Ovary (tissue), 9 donors: Measurements from ENCODE around the gene ROBO1. TPM values are rescaled to one million over a fixed set of nuclear protein-coding genes. Genes with fewer than 3 reads are reported as not detected.

ENCODE experiments used
- DNase-seq, 5 donors: peaks; one replicate each; pipeline ENCODE4 v3.0.0-alpha.2; 2019 to 2020
- H3K27ac ChIP-seq, 2 donors: fragments of 200-600 bp; one replicate each; pipeline versions ENCODE4 v1.5.1 to v1.8.0; 2019 to 2022
- H3K27me3 ChIP-seq: fragments of 200-600 bp; one replicate; pipeline ENCODE4 v1.8.0; 2022
- H3K36me3 ChIP-seq: fragments of 200-600 bp; sonication (generic); one replicate; pipeline ENCODE4 v1.5.1; 2019
- H3K4me1 ChIP-seq: one replicate; pipeline ENCODE4 v1.8.1; 2013; ENCODE audit warnings: mild to moderate bottlenecking, moderate library complexity; ENCODE audit not compliant: insufficient read depth
- H3K4me3 ChIP-seq: fragments of 200-600 bp; sonication (generic); one replicate; pipeline ENCODE4 v1.5.1; 2017
- H3K9me3 ChIP-seq, 2 donors: fragments of 200-600 bp in 1 of 2; sonication (generic) in 1 of 2; one replicate each; pipeline versions ENCODE4 v1.5.1 to v1.8.1; 2013 to 2019; ENCODE audit warnings: mild to moderate bottlenecking in 1 of 2, moderate library complexity in 1 of 2
- CTCF ChIP-seq, 3 donors: fragments of 450-650 bp in 2 of 3; fragments of 200-600 bp in 1 of 3; IDR thresholded peaks; one replicate each; pipeline versions ENCODE4 v1.5.1 to v1.8.0; 2016 to 2022; ENCODE audit warnings: antibody characterized with exemption in 3 of 3, mild to moderate bottlenecking in 1 of 3
- EP300 ChIP-seq: sonication (generic); formaldehyde crosslinking; IDR thresholded peaks from one replicate; pipeline ENCODE4 v1.6.1; 2017; ENCODE audit warnings: antibody characterized with exemption
- POLR2A ChIP-seq: fragments of 450-650 bp; IDR thresholded peaks from one replicate; pipeline ENCODE4 v1.6.1; 2017; ENCODE audit warnings: antibody characterized with exemption, mild to moderate bottlenecking, moderate library complexity
- WGBS, 3 donors: extraction: QIAGEN DNeasy Blood & Tissue Kit in 1 of 3; methylation state at CpG; one replicate each; pipeline versions ENCODE4 v1.1.5 to v1.1.7; 2013 to 2017; 5-methylcytosine and 5-hydroxymethylcytosine counted together
- intact Hi-C, 4 donors: fragments of 100-400 bp; cut with DNase I; formaldehyde crosslinking; loops; one replicate each; pipeline versions ENCODE4 v1.11.0 to v1.15.1; 2022 to 2023
- polyA plus RNA-seq, 2 donors: library from polyadenylated mRNA; stranded (reverse); fragments of 200-250 nt in 1 of 2; fragments of 350-450 nt in 1 of 2; fragmentation: Illumina TruSeq in 1 of 2; extraction: RNeasy Lipid Tissue Mini Kit (QIAGEN cat#74804) in 1 of 2; gene quantifications; one replicate each; pipeline ENCODE4 v1.2.3, GENCODE V29; 2013 to 2014
- total RNA-seq, 7 donors: library from RNA; depleted of rRNA in 2 of 7; stranded (reverse); fragments of >200 nt in 2 of 7; fragmentation: NEBNext Ultra II Directional in 3 of 7; extraction: Animal tissue kit (Norgen Biotek cat#: 25700) in 3 of 7; gene quantifications; one replicate each; pipeline versions ENCODE4 v1.1.0 to v1.2.4, GENCODE V29; 2016 to 2023
- donor health status: DM: no; HTN: no; CAD: no; lungs with moderate emphysema.
- donor health status: DM: no; HTN: no; CAD: no.
- donor health status: Bipolar disorder and iron deficiency.
- donor health status: DM: yes; HTN: yes; CAD: no.
- donor health status: DM: no; HTN: no; CAD: no.
- donor health status: DM: yes; HTN: yes; CAD: no.

Gene ROBO1
- total and polyA plus RNA-seq, 9 donors, result 17.2 to 49.5 (median 29.0) TPM

GRCh38 chr3:78698431-78698830 is 1069.4 kb downstream of the ROBO1 start:
- Histone ChIP-seq H3K4me1 (peaks cover 1% of the 10 kb centered on the region), H3K27ac (no peak overlapping the region), H3K27me3 (no peaks in the 10 kb centered on the region), H3K36me3 (no peaks in the 10 kb centered on the region), H3K4me3 (no peak overlapping the region), H3K9me3 (no peaks in the 10 kb centered on the region)
- TF ChIP-seq POLR2A (no peak), EP300 (no peak), CTCF (IDR thresholded peaks at IDR 0.05) (no peak)
- no peak for DNase-seq
- WGBS, 3 donors, result 24 to 30% (median 25%) methylated on average over 1 of the region's 1 CpG
- intact Hi-C loops, result no loop called here

- Histone ChIP-seq H3K36me3 (no peaks in the 10 kb centered on the region), H3K9me3 (no peaks in the 10 kb centered on the region), H3K4me1 (peaks cover 1% of the 10 kb centered on the region), H3K27ac (no peak overlapping the region), H3K27me3 (no peaks in the 10 kb centered on the region), H3K4me3 (no peak overlapping the region)
- DNase-seq, result no peak
- TF ChIP-seq CTCF (IDR thresholded peaks at IDR 0.05), result no peak
- TF ChIP-seq EP300, result no peak
- no peak for TF ChIP-seq POLR2A
- intact Hi-C loops, result no loop called here
- 49 to 55% (median 50%) methylated on average over 5 of the region's 5 CpGs for WGBS, 3 donors
Measured at GRCh38 chr3:78697426-78697825, 1070.4 kb downstream of the ROBO1 start.

- TF ChIP-seq EP300 (no peak), POLR2A (no peak), CTCF (IDR thresholded peaks at IDR 0.05) (no peak)
- 19 to 25% (median 24%) methylated on average over 2 of the region's 2 CpGs for WGBS, 3 donors
- intact Hi-C loops, result no loop called here
Measured at GRCh38 chr3:78690766-78691165, 1077.0 kb downstream of the ROBO1 start.

GRCh38 chr3:78689378-78689777 is 1078.4 kb downstream of the ROBO1 start:
- Histone ChIP-seq H3K9me3 (no peaks in the 10 kb centered on the region), H3K27me3 (no peaks in the 10 kb centered on the region), H3K4me3 (no peak overlapping the region), H3K27ac (no peak overlapping the region), H3K4me1 (no peaks in the 10 kb centered on the region), H3K36me3 (no peaks in the 10 kb centered on the region)
- intact Hi-C loops, result no loop called here
- 95 to 96% (median 95%) methylated on average over 6 of the region's 6 CpGs for WGBS, 3 donors
- TF ChIP-seq CTCF (IDR thresholded peaks at IDR 0.05) (no peak), POLR2A (no peak), EP300 (no peak)
- DNase-seq, result no peak

More at GRCh38 chr3:78690766-78691165, 1077.0 kb downstream of the ROBO1 start:
- no peaks in the 10 kb centered on the region for H3K4me1 ChIP-seq
- H3K9me3 ChIP-seq, result no peaks in the 10 kb centered on the region
- no peak overlapping the region for H3K4me3 ChIP-seq
- H3K27ac ChIP-seq, result no peak overlapping the region
- no peaks in the 10 kb centered on the region for H3K27me3 ChIP-seq
- no peaks in the 10 kb centered on the region for H3K36me3 ChIP-seq
- no peak for DNase-seq
